COLO668 (cell line): ENCODE results near the gene FFAR1.
"Not testable (repeated sequence)": the region's sequence is repeated elsewhere in the genome, so short reads cannot be mapped to it uniquely, and the experiment has no call there.

Source experiments
- DNase-seq: peaks from one replicate; lab custom pipeline; 2025; ENCODE audit not compliant: unreplicated experiment; lab: John Stamatoyannopoulos, UW

The FFAR1 gene

DNA sequence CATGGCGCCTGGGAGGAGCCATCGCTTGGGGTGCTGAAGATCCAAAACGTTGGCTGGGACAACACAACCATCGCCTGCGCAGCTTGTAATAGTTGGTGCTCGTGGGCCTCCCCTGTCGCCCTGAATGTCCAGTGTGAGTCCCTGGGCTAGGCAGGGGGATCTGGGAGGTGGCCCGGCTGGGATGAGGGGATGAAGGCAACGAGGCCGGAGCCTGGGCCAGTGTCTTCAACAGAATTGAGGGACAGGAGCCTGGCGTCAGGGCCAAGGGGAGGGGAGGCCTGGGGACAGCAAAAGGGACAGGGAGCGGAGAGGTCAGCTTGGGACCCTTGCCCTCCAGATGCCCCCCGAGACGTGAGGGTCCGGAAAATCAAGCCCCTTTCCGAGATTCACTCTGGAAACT lies 6.7 kb upstream of the FFAR1 start:
- no peak for DNase-seq

GRCh38 chr19:35341565-35342225 lies 6.0 kb upstream of the FFAR1 start:
- no peak for DNase-seq

- no peak for DNase-seq
Observed at GRCh38 chr19:35342430-35342829, 5.3 kb upstream of the FFAR1 start.

DNA sequence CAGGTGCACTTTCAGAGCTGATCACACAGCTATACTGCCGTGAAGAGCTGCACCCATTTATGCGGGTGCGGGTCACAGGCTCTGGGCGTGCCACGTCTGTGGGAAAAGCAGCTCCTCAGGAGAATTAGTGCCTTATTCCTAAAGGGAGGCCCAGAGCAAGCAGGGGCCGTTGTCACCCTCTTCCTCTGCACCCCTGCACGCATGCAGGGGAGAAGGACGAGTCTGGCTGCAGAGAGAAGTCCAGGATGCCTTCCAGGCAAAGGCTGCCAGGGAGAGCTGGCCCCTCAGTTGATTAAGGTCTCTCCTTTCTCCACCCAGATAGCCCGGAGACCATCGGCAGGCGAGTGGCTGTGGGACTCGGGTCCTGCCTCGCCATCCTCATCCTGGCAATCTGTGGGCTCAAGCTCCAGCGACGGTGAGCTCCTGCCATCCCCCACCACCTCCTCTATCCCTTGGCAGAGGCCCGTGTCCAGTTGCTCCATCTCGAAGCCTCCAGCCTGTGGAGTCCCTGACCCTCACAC lies 3.1 kb upstream of the FFAR1 start:
- no peak for DNase-seq

GRCh38 chr19:35345671-35346111 lies 2.0 kb upstream of the FFAR1 start:
- no peak for DNase-seq

DNA sequence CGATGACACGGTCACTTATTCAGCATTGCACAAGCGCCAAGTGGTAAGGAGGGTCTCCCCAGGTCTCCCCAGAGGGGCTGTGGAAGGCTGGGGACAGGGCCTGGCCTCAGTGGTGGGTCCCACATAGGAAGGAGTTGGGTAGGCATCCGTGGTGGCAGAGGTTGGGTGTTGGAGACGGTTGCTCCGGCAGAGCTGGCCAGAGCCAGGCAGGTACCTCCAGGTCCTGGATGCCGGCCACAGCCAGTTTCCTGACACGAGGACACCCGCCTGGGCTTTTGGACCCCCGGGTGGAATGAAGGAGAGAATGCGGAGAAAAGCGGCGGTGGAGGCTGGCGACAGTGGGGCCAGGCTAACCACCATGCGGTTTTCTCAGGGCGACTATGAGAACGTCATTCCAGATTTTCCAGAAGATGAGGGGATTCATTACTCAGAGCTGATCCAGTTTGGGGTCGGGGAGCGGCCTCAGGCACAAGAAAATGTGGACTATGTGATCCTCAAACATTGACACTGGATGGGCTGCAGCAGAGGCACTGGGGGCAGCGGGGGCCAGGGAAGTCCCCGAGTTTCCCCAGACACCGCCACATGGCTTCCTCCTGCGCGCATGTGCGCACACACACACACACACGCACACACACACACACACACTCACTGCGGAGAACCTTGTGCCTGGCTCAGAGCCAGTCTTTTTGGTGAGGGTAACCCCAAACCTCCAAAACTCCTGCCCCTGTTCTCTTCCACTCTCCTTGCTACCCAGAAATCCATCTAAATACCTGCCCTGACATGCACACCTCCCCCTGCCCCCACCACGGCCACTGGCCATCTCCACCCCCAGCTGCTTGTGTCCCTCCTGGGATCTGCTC lies 1.3 kb upstream of the FFAR1 start:
- no peak for DNase-seq

DNA sequence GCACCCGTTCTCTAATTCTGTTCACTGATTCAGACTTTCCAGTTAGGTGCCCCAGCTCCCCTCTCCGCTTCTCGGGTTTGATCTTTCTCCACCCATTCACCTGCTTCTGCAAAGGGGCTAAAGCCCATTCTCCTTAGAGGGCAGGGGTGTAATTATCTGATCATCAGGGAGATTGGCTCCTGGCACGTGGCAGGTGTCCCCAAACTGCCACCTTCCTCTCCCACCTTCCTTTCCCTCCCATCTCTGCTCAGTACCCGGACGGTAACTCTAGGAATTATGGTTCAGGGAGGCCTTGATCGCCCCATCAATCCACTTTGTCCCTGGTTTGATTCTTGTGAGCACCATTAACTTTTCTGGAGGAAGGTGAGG lies 212 bp downstream of the FFAR1 start:
- no peak for DNase-seq

DNA sequence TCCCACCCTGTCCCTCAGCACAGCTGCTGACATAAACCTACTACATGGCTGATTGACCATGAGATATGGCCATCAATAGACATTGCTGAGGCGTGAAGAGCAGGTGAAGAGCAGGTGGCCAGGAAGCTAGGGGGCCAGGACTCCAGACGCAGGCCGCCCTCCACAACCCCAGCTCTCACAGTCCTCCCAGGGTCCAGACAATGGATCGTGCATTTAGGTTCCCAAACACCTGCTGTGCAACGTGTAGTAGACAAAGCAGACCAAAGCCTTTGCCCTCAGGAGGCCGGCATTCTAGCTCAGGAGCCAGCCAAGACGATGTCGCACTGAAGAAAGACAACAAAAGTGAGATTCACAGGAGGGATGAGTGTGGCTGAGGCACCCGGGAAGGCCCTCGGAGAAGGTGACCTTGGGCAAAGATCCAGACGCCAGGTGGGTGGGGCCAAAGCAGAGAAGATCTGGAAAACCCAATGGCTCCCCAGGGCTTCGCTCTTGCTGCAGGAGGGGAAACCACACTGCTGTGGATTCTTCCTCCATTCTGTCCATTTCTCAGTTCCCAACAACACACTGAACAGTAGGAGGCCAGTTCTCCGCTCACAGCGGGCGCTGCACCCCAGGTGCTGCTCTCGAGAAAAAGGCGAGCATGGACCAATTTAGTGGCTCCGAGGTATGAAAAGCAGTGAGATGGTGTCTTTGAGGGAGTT lies 1.4 kb downstream of the FFAR1 start:
- DNase-seq, result peak; percentile 63

GRCh38 chr19:35349614-35350521 lies 2.2 kb downstream of the FFAR1 start:
- no peak for DNase-seq

GRCh38 chr19:35350591-35350990 lies 2.9 kb downstream of the FFAR1 start:
- DNase-seq, result no peak

GRCh38 chr19:35351411-35352176 lies 3.9 kb downstream of the FFAR1 start:
- no peak for DNase-seq

DNA sequence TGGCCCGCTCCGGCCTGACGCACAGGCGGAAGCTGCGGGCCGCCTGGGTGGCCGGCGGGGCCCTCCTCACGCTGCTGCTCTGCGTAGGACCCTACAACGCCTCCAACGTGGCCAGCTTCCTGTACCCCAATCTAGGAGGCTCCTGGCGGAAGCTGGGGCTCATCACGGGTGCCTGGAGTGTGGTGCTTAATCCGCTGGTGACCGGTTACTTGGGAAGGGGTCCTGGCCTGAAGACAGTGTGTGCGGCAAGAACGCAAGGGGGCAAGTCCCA lies 4.4 kb downstream of the FFAR1 start:
- no peak for DNase-seq

DNA sequence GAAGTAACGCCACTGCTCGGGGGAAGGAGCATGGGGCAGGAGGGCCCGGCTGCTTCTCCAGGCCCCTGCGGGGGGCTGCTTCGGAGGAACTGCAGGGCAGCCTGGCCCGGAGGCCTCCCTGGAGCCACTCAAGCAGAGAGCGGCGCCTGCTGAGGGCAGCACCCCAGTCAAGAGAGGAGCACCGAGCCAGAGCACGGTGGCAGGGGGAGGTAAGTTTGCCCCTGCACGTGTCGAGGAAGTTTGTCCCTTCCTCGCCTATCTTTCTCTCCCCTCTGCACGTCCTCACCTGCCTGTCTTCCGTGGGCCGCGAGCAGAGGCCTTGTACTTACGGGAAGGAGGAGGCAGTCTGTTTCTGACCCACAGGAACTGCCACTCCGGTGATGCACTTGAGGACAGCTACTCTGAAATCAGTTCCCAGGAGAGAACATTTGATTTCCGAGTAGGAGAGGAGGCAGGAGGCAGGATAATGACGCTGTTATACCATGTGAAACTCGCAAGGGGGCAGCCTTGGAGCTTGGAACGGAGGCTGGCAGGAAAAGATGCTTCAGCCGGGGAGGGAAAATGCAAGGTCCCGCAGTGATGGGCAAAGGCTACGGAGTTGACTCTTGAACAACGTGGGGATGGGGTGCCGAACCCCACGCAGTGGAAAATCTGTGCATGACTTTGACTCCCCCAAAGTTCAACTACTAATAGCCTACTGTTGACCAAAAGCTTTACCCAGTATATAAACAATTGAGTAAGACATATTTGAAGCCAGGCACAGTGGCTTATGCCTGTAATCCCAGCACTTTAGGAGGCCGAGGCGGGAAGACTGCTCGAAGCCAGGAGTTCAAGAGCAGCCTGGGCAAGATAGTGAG lies 5.0 kb downstream of the FFAR1 start:
- DNase-seq, result peak; percentile 64

DNA sequence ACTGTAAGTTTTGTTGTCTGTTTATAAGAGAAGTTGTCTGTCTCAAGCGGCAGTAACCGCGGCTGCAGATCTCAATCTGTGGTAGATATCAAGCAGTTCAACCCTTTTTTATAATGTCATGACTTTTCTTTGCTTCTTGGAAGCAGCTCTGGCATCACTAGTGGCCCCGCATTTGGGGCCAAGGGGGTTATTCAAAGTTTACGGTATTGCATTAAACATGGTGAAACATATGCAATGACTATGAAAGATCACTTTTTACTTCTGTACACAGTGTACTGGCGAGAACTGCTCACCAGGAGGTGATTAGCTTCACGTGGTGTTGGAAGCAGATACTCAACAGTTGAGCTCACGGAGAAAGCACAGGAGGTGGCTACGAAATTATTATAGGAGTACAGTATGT lies 5.9 kb downstream of the FFAR1 start:
- no peak for DNase-seq

- no peak for DNase-seq
Observed at GRCh38 chr19:35354898-35355297, 7.2 kb downstream of the FFAR1 start.

GRCh38 chr19:35355791-35356460 lies 8.2 kb downstream of the FFAR1 start:
- no peak for DNase-seq

GRCh38 chr19:35357867-35358573 lies 10.3 kb downstream of the FFAR1 start, which contains the start of gene FFAR3:
FFAR3 (plus strand) TSS chr19:35358460; CDS start chr19:35358891, 431 bp downstream.
- no peak for DNase-seq

GRCh38 chr19:35358834-35359233 lies 11.1 kb downstream of the FFAR1 start:
- DNase-seq, result not testable (repeated sequence)
